ENCODE results near the gene PARD3.

The PARD3 gene

GRCh38 chr10:34169131-34169530 is 646.0 kb downstream of the PARD3 start:
- DNase-seq, result no peak

DNA sequence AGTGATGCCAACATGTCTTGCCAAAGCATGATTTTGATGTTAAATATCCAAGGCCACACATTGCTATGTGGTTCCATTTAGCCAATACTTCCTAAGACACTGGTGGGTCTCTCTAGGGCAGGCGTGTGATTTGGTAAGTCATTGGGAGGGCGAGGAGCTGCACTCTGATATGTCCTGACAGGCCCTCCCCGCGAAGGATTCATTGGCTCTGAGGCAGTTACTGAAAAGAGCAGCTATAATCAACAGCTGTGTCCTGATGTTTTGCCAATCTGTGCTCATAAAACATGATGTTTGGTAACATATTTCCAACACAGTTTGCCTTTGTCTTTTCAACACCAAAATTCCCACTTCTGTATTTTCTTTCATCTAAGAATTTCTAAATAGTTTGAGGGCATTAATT is 646.7 kb downstream of the PARD3 start:
- DNase-seq, result no peak

- no peak for DNase-seq
Measured at GRCh38 chr10:34166823-34167222, 648.3 kb downstream of the PARD3 start.

DNA sequence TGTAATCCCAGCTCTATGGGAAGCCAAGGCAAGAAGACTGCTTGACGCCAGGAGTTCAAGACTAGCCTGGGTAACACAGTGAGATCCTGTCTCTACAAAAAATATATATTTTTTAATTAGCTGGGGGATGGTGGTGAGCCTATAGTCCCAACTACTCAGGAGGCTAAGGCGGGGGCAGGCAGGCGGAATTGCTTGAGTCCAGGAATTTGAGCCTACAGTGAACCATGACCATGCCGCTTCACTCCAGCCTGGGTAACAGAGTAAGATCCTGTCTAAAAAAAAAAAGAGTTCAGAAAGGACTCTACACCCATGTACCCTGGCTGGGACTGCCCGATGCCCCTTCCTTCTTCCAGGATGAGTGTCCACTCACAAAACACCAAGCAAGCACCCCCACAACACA is 648.7 kb downstream of the PARD3 start:
- no peak for DNase-seq

DNA sequence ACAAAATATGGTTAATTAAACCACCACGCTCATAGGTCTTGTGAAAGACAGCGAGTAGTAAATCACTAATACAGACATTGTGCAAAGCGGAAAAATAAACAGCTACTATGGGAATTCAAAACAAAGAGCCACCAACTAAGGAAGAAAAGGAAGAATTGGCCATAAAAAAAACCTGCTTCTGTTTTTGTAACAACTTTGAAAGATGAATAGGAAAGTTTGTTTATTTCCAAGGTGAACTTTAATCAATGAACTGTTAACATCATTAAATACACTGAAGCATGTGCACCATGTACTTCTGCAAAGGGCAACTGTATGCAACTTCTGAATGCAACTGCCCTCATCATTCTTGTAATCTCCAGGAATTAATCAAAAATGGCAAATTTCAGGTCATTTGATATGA is 651.1 kb downstream of the PARD3 start:
- no peak for DNase-seq

- DNase-seq, result no peak
Measured at GRCh38 chr10:34163075-34163905, 651.8 kb downstream of the PARD3 start.

DNA sequence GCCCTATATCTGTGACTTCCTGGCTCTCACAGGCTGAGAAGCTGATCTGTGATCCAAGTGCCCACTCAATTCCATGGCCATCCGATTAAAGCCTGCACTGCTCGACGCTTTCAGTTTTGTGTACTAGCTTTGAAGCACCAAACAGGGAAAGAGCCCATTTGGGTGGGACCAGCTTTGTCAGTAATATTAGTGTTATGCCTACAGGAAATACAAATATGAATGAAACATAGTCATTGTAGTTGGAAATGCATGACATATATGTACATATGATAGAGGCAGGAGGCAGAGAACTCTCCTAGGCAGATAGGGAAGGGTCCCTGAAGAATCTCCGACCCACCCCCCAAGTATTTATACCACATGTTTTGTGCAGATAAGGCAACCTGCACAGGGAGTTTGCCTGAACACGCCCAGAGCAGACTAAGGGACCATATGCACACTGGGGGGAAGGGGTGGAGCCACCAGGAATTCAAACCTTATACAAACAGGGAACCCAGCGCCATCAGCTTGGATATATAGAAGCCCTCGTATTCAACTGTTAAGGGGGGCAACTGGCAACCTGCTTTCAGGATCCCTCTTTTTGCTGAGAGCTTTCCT is 653.2 kb downstream of the PARD3 start:
- DNase-seq, result no peak

DNA sequence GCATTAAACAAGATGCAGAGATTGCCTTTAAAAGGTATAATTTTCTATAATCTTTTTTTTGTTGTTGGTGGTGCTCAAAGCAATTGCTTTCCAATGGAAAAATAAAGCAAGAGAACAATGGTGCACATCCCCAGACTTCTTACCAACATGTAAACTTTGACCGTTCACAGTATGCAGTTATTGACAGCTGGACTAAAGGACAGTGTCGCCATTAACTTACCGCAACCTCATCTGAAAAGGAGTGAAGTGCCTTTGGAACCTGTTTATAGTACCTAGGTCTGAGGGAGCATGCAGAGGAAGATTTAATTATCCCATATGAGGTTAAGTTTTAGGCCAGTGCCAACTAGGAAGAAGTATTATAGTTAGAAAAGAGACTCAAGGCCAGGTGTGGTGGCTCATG is 654.5 kb downstream of the PARD3 start:
- DNase-seq, result no peak

DNA sequence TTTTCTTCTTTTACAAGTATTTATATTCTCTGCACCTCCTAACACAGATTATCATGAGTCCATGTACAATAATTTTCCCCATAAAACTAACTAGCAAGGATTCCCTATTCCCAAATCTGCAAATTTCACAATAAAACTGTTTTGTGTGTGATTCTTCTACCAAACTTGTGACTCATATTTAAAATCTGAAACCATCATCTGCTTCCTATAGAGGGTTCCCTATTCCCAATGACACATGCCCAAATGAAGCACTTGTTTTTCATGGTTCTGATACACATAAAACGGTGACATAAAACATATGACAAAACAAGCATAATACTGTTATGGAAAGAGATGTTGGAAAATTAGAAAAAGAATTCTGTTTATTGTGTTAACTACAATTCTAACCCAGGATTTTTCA is 657.6 kb downstream of the PARD3 start:
- no peak for DNase-seq

GRCh38 chr10:34156781-34157425 is 658.2 kb downstream of the PARD3 start:
- DNase-seq, result no peak

DNA sequence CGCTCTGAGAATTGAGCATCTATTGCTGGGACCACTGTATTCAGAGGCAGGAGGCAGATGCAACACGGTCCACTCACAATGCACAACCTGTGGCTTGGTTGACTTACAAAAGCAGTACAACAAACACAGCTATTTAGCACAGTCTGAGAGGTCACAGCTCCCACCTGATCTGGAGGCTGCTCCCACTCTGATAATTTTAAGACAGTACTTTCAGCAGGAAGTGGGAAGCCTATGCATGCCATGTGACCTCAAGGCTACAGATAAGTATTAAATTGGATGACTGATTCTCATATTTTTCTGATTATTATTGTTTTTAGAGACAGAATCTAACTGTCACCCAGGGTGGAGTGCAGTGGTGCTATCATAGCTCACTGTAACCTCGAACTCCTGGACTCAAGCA is 659.3 kb downstream of the PARD3 start:
- no peak for DNase-seq

- DNase-seq, result no peak
Measured at GRCh38 chr10:34154383-34154900, 660.7 kb downstream of the PARD3 start.

- DNase-seq, result no peak
Measured at GRCh38 chr10:34153663-34154382, 661.3 kb downstream of the PARD3 start.

DNA sequence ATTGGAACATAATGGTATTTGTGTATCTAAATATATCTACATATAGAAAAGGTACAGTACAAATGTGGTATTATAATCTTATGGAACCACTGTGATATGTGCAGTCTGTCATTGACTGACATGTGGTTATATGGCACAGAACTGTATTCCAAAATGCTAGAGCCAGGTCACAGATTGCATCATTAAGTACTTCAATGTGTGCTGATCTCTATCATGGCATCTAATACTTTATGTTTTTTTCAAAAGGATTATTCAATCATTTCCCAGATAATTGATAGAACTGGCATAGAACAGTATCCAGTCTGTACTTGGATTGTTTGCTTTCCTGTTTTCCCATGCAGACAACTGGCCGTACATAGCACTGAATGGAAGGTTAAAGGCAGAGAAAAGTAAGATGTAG is 662.7 kb downstream of the PARD3 start:
- DNase-seq, result no peak

DNA sequence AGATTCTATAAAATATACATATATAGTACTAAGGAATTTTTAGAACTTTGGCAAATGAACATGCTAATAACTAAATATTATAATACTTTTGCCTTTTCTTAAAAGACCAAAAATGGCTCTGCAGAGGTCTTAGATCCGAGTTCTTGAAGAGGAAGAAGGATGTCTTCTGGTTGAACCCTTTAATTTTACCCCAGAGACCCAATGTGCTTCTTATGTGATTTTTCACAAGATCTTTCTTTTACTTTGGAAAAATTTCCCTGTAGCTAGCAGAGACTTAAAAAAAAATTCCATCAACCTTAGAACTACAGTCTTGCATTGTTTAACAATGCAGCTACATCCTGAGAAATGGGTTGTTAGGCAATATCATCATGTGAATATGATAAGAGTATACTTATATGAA is 663.2 kb downstream of the PARD3 start:
- no peak for DNase-seq

GRCh38 chr10:34151481-34151880 is 663.6 kb downstream of the PARD3 start:
- no peak for DNase-seq

GRCh38 chr10:34150103-34150502 is 665.0 kb downstream of the PARD3 start:
- no peak for DNase-seq

- DNase-seq, result no peak
Measured at GRCh38 chr10:34148305-34148657, 666.8 kb downstream of the PARD3 start.

GRCh38 chr10:34147641-34148304 is 667.3 kb downstream of the PARD3 start:
- no peak for DNase-seq

DNA sequence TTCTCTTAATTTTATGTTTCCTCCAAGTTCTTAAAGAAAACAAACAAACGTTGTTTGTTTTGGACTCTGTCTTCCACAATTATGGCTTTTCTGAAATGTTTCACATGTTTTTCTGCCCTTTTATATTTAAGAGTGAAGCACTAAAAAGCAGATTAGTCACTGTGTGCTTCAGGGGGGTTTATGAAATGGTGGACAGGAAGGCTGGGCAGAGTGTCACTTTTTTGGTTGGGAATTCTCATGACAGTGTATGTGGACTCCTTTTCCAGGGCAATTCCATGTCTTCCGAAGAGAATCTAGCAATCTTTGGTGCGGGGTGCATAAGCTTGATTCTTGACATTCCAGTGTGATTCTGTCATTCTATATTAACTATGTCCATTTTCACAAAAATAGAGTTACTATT is 669.4 kb downstream of the PARD3 start:
- no peak for DNase-seq

- no peak for DNase-seq
Measured at GRCh38 chr10:34143466-34143865, 671.6 kb downstream of the PARD3 start.

DNA sequence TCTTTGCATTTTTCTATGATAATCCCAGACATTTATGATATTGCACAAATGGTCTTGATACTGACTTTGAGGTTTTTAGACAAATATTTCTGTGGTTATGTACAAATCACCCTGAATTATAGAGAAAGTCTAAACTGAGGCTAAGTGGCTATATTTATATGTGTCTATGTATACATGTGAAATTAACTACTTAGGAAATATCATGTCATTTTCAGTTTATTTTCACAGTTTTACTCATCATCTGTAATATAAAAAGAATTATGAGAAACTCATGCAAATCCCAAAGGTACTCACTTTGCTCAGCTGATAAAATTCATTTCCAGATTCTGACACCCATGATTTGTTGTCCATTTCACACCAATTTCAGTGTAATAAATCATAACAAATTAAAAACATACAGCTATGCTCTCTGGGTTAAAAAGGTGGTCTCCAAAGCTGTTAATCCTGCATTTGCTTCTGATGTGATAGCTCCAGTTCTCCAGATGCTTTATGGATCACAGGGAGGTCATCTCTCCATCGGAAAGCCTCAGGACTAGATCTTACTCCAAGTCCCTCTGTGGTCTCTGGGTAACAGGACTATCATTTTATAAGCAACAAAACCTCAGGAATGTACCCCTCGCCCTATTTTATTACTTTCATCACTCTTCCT is 673.9 kb downstream of the PARD3 start:
- DNase-seq, result no peak

Measured in femur (tissue), 1 donor.